ENCODE measurements around the gene SLC29A2.

Gene SLC29A2

DNA sequence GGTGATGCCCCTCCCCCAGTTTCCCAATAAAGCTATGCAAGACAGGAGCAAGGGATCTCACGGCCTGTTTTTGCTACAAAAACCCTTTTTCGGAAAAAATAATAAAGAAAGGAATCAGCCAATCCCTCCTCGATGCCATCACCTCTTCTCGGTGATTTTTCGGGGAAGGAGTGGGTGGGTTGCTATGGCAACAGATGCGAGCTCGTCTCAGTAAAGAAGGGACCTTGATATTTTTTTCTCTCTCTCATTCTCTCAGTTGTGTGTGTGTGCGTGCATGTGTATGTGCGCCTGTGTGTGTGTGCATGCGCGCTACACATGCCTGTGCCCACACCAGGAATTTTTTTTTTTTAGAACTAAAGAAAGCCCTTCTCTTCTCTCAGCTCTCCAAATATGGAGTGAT is 45.4 kb upstream of the SLC29A2 start:
- TF ChIP-seq CTCF (IDR thresholded peaks at IDR 0.05; ENCODE audit: low read depth, low read length), result no peak
- H3K4me3 ChIP-seq (ENCODE audit: low read depth, low read length), result no peak overlapping the region
- DNase-seq (ENCODE audit: low read depth, low spot score), result no peak

GRCh38 chr11:66415423-66415822 is 43.9 kb upstream of the SLC29A2 start:
- DNase-seq (ENCODE audit: low read depth, low spot score), result no peak
- in situ Hi-C loops (cut with HindIII; ENCODE audit: low sequenced_read_pairs), result no loop called here
- TF ChIP-seq CTCF (IDR thresholded peaks at IDR 0.05; ENCODE audit: low read depth, low read length), result no peak
- H3K4me3 ChIP-seq (ENCODE audit: low read depth, low read length), result no peak overlapping the region

More for the DNA sequence above, 45.4 kb upstream of the SLC29A2 start:
- in situ Hi-C loops (cut with HindIII; ENCODE audit: low sequenced_read_pairs), result no loop called here

- no peak for TF ChIP-seq CTCF (IDR thresholded peaks at IDR 0.05; ENCODE audit: low read depth, low read length)
- no peak for DNase-seq (ENCODE audit: low read depth, low spot score)
- H3K4me3 ChIP-seq (ENCODE audit: low read depth, low read length), result no peak overlapping the region
- in situ Hi-C loops (cut with HindIII; ENCODE audit: low sequenced_read_pairs), result no loop called here
Measured at GRCh38 chr11:66414120-66414934, 42.8 kb upstream of the SLC29A2 start.

DNA sequence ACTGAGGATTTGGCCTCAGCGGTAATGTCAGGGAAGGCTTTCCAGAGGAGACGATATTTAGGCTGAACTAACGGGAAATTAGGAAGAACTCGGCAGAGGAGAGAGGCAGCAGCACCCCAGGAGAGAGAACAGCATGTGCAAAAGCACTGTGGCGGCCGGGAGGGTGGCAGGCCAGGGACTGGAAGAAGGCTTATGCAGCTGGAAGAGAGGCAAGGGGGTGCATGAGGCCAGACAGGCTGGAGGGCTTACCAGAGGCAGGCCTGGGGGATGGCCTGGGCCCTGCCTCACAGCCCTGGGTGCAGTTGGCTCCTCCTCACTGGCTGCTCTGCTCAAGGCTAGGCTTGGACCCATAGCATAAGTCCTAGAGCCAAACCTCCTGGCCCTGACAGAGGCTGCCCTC is 41.6 kb upstream of the SLC29A2 start:
- no peak for DNase-seq (ENCODE audit: low read depth, low spot score)
- no peak for TF ChIP-seq CTCF (IDR thresholded peaks at IDR 0.05; ENCODE audit: low read depth, low read length)
- H3K4me3 ChIP-seq (ENCODE audit: low read depth, low read length), result no peak overlapping the region
- in situ Hi-C loops (cut with HindIII; ENCODE audit: low sequenced_read_pairs), result no loop called here

GRCh38 chr11:66412110-66412509 is 40.5 kb upstream of the SLC29A2 start:
- in situ Hi-C loops (cut with HindIII; ENCODE audit: low sequenced_read_pairs), result no loop called here
- TF ChIP-seq CTCF (IDR thresholded peaks at IDR 0.05; ENCODE audit: low read depth, low read length), result no peak
- DNase-seq (ENCODE audit: low read depth, low spot score), result no peak
- no peak overlapping the region for H3K4me3 ChIP-seq (ENCODE audit: low read depth, low read length)

DNA sequence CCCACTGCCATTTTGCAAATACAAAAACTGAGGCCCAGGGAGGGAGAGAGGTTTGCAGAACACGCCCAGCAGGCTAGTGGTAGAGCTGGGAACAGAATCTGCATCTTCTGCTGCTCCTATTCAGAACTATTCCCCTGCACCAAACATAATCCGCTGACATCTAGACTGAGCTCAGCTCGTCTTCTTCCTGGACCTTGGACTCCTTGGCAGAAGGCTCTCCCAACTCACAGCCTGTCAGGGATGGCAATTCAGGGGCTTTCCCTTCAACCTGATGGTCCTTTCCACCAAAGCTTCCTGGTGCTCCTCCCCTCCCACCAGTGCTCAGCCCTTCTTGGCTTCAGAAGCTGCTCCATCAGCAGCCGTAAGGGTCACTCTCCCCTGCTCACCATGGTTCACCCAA is 39.8 kb upstream of the SLC29A2 start:
- in situ Hi-C loops (cut with HindIII; ENCODE audit: low sequenced_read_pairs), result no loop called here

More for the DNA sequence above, 39.8 kb upstream of the SLC29A2 start:
- DNase-seq (ENCODE audit: low read depth, low spot score), result no peak
- no peak overlapping the region for H3K4me3 ChIP-seq (ENCODE audit: low read depth, low read length)
- TF ChIP-seq CTCF (IDR thresholded peaks at IDR 0.05; ENCODE audit: low read depth, low read length), result no peak
